Testis (tissue), 2 donors: ENCODE measurements around the gene CROCC.
"Not testable (repeated sequence)": the region's sequence is repeated elsewhere in the genome, so short reads cannot be mapped to it uniquely, and the experiment has no call there.

Experiments
- POLR2A ChIP-seq: fragments of 450-650 bp; IDR thresholded peaks from one replicate; pipeline ENCODE4 v1.6.1; 2017; ENCODE audit warnings: antibody characterized with exemption, mild to moderate bottlenecking, moderate library complexity
- TF ChIP-seq, protein P1 (sequence below), 3 experiments: fragments of 450-650 bp in 2 of 3; fragments of 200-600 bp in 1 of 3; sonication (generic) in 1 of 3; IDR thresholded peaks; one replicate each; pipeline ENCODE4 v1.5.1; 2016 to 2019; ENCODE audit warnings: antibody characterized with exemption in 3 of 3, mild to moderate bottlenecking in 2 of 3, moderate library complexity in 1 of 3

DNA sequence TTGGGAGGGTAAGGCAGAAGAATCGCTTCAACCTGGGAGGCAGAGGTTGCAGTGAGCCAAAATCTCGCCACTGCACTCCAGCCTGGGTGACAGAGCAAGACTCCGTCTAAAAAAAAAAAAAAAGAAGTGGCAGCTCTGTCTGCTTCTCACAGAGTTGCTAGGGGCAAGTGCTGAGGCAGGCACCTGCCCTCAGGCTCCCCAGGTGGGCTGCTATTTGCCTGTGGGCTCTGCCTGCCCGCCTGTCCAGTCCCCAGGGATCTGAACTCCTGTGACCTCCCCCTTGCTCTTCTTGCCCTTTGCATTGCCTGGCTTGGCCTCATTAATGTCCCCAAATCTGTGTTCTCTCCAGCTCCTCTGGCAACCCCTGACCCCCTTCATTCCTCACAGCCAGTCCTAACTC, 30.6 kb downstream of the CROCC start:
- TF ChIP-seq, protein P1, sequence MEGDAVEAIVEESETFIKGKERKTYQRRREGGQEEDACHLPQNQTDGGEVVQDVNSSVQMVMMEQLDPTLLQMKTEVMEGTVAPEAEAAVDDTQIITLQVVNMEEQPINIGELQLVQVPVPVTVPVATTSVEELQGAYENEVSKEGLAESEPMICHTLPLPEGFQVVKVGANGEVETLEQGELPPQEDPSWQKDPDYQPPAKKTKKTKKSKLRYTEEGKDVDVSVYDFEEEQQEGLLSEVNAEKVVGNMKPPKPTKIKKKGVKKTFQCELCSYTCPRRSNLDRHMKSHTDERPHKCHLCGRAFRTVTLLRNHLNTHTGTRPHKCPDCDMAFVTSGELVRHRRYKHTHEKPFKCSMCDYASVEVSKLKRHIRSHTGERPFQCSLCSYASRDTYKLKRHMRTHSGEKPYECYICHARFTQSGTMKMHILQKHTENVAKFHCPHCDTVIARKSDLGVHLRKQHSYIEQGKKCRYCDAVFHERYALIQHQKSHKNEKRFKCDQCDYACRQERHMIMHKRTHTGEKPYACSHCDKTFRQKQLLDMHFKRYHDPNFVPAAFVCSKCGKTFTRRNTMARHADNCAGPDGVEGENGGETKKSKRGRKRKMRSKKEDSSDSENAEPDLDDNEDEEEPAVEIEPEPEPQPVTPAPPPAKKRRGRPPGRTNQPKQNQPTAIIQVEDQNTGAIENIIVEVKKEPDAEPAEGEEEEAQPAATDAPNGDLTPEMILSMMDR (IDR thresholded peaks at IDR 0.05) = not testable (repeated sequence)
- TF ChIP-seq POLR2A = not testable (repeated sequence)
